ENCODE results near the gene PRKCI.

DNA sequence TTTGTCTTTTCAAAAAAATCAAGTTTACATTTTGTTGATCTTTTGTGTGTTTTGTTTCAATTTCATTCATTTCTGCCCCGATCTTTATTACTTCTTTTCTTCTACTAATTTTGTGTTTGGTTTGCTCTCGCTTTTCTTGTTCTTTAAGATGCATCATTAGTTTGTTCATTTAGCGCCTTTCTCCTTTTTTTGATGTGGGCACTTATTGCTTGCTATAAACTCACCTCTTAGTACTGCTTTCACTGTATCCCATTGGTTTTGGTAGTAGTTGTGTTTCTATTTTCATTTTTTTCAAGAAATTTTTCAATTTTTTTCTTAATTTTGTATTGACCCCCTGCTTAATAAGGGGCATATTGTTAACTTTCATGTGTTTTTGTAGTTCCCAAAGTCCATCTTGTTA is 34.4 kb downstream of the PRKCI start:
- TF ChIP-seq, protein P1, sequence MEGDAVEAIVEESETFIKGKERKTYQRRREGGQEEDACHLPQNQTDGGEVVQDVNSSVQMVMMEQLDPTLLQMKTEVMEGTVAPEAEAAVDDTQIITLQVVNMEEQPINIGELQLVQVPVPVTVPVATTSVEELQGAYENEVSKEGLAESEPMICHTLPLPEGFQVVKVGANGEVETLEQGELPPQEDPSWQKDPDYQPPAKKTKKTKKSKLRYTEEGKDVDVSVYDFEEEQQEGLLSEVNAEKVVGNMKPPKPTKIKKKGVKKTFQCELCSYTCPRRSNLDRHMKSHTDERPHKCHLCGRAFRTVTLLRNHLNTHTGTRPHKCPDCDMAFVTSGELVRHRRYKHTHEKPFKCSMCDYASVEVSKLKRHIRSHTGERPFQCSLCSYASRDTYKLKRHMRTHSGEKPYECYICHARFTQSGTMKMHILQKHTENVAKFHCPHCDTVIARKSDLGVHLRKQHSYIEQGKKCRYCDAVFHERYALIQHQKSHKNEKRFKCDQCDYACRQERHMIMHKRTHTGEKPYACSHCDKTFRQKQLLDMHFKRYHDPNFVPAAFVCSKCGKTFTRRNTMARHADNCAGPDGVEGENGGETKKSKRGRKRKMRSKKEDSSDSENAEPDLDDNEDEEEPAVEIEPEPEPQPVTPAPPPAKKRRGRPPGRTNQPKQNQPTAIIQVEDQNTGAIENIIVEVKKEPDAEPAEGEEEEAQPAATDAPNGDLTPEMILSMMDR (IDR thresholded peaks at IDR 0.05) = no peak
- TF ChIP-seq, protein P2, sequence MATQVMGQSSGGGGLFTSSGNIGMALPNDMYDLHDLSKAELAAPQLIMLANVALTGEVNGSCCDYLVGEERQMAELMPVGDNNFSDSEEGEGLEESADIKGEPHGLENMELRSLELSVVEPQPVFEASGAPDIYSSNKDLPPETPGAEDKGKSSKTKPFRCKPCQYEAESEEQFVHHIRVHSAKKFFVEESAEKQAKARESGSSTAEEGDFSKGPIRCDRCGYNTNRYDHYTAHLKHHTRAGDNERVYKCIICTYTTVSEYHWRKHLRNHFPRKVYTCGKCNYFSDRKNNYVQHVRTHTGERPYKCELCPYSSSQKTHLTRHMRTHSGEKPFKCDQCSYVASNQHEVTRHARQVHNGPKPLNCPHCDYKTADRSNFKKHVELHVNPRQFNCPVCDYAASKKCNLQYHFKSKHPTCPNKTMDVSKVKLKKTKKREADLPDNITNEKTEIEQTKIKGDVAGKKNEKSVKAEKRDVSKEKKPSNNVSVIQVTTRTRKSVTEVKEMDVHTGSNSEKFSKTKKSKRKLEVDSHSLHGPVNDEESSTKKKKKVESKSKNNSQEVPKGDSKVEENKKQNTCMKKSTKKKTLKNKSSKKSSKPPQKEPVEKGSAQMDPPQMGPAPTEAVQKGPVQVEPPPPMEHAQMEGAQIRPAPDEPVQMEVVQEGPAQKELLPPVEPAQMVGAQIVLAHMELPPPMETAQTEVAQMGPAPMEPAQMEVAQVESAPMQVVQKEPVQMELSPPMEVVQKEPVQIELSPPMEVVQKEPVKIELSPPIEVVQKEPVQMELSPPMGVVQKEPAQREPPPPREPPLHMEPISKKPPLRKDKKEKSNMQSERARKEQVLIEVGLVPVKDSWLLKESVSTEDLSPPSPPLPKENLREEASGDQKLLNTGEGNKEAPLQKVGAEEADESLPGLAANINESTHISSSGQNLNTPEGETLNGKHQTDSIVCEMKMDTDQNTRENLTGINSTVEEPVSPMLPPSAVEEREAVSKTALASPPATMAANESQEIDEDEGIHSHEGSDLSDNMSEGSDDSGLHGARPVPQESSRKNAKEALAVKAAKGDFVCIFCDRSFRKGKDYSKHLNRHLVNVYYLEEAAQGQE (IDR thresholded peaks at IDR 0.05; ENCODE audit: insufficient read depth in 1 of 2, low read depth in 2 of 2, low read length in 1 of 2) = no peak
- no peak for TF ChIP-seq POLR2AphosphoS5 (IDR thresholded peaks at IDR 0.05; ENCODE audit: low read depth, low read length)
